Upper lobe of left lung (tissue), 6 donors: Measurements from ENCODE around the gene SPOCK1. TPM values are rescaled to one million over a fixed set of nuclear protein-coding genes. Genes with fewer than 3 reads are reported as not detected.
A peak's percentile ranks its signal among the peaks of the same experiment; 100 is the strongest.
"Not testable (repeated sequence)": the region's sequence is repeated elsewhere in the genome, so short reads cannot be mapped to it uniquely, and the experiment has no call there.

Source experiments
- ATAC-seq, 2 donors: fragments of 200-7000 bp; cut with Tn5 transposase; one replicate each; pipeline ENCODE4 v1.9.1; 2022; ENCODE audit warnings: mild to moderate bottlenecking in 2 of 2, moderate library complexity in 2 of 2; ENCODE audit not compliant: low FRiP score in 2 of 2
- DNase-seq, 2 donors: peaks; one replicate each; pipeline ENCODE4 v3.0.0-alpha.2; 2019 to 2020
- H3K27ac ChIP-seq, 4 donors: fragments of 200-600 bp; sonication (generic); one replicate each; pipeline ENCODE4 v1.5.1; 2016 to 2019
- H3K27me3 ChIP-seq, 4 donors: fragments of 200-600 bp; sonication (generic); one replicate each; pipeline ENCODE4 v1.5.1; 2017 to 2019
- H3K36me3 ChIP-seq, 4 donors: fragments of 200-600 bp; sonication (generic); one replicate each; pipeline ENCODE4 v1.5.1; 2016 to 2019
- H3K4me1 ChIP-seq, 4 donors: fragments of 200-600 bp; sonication (generic); one replicate each; pipeline ENCODE4 v1.5.1; 2018 to 2019
- H3K4me3 ChIP-seq, 4 donors: fragments of 200-600 bp; sonication (generic); one replicate each; pipeline ENCODE4 v1.5.1; 2017 to 2019; ENCODE audit warnings: mild to moderate bottlenecking in 2 of 4, moderate library complexity in 1 of 4
- H3K9me3 ChIP-seq, 4 donors: fragments of 200-600 bp; sonication (generic); one replicate each; pipeline ENCODE4 v1.5.1; 2018 to 2019
- EP300 ChIP-seq, 4 donors: sonication (generic); formaldehyde crosslinking; IDR thresholded peaks; one replicate each; pipeline ENCODE4 v1.5.1; 2017; ENCODE audit warnings: antibody characterized with exemption in 4 of 4, control low read depth in 2 of 4
- POLR2A ChIP-seq, 4 donors: fragments of 450-650 bp; IDR thresholded peaks; one replicate each; pipeline ENCODE4 v1.5.1; 2016 to 2017; ENCODE audit warnings: antibody characterized with exemption in 4 of 4, mild to moderate bottlenecking in 2 of 4
- POLR2AphosphoS5 ChIP-seq, 2 donors: sonication (generic); formaldehyde crosslinking; IDR thresholded peaks; one replicate each; pipeline ENCODE4 v1.5.1; 2017; ENCODE audit warnings: antibody characterized with exemption in 2 of 2
- WGBS, 2 donors: methylation state at CpG; one replicate each; pipeline ENCODE4 v1.1.5; 2017 to 2018; 5-methylcytosine and 5-hydroxymethylcytosine counted together
- total RNA-seq, 6 donors: library from RNA; depleted of rRNA in 4 of 6; stranded (reverse); fragments of >200 nt in 4 of 6; gene quantifications; one replicate each; pipeline versions ENCODE4 v1.1.0 to v1.2.1, GENCODE V29; 2016 to 2021
- TF ChIP-seq, protein P1 (sequence below), 6 experiments: fragments of 450-650 bp in 4 of 6; fragments of 200-600 bp in 2 of 6; sonication (generic) in 2 of 6; IDR thresholded peaks; one replicate each; pipeline ENCODE4 v1.5.1; 2016 to 2019; ENCODE audit warnings: antibody characterized with exemption in 6 of 6
- donor health status: DM: no; HTN: no; CAD: no; lungs with moderate emphysema.
- donor health status: DM: no; HTN: yes; CAD: no; lungs with severe emphysema.

SPOCK1 gene
- total RNA-seq, 6 donors from 2014 or later = 0.33 to 16.6 (median 2.0) TPM; not detected in 1

DNA sequence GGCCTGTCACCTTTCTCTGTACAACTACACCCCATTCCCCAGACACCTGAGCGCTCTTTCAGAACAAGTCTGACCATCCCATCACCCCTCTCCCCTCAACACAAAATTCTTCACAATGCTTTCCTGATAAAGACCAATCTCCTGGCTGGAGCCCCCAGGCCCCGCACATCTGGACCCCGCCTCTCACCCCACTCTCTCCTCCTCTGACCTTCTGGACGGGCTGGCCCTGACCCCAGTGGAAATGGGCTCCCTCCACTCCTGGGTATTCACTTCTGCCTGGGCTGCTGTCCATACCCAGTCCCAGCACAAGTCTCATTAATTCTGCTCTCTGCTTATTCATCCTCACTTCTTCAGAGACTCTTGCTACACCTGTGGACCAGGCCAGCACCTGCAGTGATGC, 2.1 kb upstream of the SPOCK1 start:
- no peak for DNase-seq
- no peak for ATAC-seq

DNA sequence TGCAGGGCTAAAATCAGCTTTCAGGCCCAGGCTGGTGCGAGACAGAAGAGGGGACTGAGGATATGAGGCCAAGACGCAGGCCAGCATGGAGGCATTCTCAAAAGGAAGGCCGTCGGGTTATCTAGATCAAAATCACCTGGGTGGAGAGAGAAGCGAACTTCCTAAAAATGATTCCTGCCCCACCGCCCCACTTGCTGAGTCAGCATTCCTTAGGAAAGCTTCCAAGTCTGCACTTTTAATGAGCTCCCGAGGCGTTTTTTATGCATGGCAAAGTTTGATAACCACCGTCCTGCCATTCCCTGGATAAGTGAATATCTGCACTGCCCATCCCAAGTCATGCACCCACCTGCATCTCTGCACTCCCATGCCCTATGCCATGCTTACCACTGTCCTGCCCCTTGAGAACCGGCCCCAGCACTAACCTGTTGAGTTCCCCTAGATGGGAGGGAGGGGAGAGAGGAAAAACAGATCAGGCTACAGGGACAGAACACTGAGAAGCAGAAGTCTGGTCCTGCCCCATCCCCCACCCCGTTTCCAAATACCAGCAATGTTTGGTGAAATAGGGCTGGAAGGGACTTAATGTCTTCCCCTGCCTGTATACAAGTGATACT, 1.6 kb upstream of the SPOCK1 start:
- H3K27me3 ChIP-seq = peaks cover 0 to 20% (median 10%) of the 10 kb centered on the region in 4 donors
- H3K9me3 ChIP-seq = no peaks in the 10 kb centered on the region
- no peak overlapping the region for H3K27ac ChIP-seq
- WGBS, 2 donors = 83 to 84% methylated on average over 11 of the region's 11 CpGs
- H3K4me1 ChIP-seq = peaks cover 6 to 13% (median 7%) of the 10 kb centered on the region in 4 donors
- ATAC-seq = no peak
- no peak overlapping the region for H3K4me3 ChIP-seq
- H3K36me3 ChIP-seq = no peaks in the 10 kb centered on the region
- TF ChIP-seq POLR2AphosphoS5 (IDR thresholded peaks at IDR 0.05) (no peak), EP300 (IDR thresholded peaks at IDR 0.05) (no peak), POLR2A (IDR thresholded peaks at IDR 0.05) (no peak)
- TF ChIP-seq, protein P1, sequence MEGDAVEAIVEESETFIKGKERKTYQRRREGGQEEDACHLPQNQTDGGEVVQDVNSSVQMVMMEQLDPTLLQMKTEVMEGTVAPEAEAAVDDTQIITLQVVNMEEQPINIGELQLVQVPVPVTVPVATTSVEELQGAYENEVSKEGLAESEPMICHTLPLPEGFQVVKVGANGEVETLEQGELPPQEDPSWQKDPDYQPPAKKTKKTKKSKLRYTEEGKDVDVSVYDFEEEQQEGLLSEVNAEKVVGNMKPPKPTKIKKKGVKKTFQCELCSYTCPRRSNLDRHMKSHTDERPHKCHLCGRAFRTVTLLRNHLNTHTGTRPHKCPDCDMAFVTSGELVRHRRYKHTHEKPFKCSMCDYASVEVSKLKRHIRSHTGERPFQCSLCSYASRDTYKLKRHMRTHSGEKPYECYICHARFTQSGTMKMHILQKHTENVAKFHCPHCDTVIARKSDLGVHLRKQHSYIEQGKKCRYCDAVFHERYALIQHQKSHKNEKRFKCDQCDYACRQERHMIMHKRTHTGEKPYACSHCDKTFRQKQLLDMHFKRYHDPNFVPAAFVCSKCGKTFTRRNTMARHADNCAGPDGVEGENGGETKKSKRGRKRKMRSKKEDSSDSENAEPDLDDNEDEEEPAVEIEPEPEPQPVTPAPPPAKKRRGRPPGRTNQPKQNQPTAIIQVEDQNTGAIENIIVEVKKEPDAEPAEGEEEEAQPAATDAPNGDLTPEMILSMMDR (IDR thresholded peaks at IDR 0.05) = no peak
- no peak for DNase-seq

More for the DNA sequence above, 2.1 kb upstream of the SPOCK1 start:
- Histone ChIP-seq H3K9me3 (no peaks in the 10 kb centered on the region), H3K27me3 (peaks cover 0 to 20% (median 10%) of the 10 kb centered on the region in 4 donors), H3K27ac (no peak overlapping the region), H3K4me3 (no peak overlapping the region), H3K36me3 (no peaks in the 10 kb centered on the region), H3K4me1 (peaks cover 6 to 13% (median 7%) of the 10 kb centered on the region in 4 donors)
- TF ChIP-seq EP300 (IDR thresholded peaks at IDR 0.05) (no peak), POLR2AphosphoS5 (IDR thresholded peaks at IDR 0.05) (no peak)
- TF ChIP-seq, protein P1 (IDR thresholded peaks at IDR 0.05) = no peak
- WGBS, 2 donors = 83 to 87% methylated on average over 4 of the region's 4 CpGs

DNA sequence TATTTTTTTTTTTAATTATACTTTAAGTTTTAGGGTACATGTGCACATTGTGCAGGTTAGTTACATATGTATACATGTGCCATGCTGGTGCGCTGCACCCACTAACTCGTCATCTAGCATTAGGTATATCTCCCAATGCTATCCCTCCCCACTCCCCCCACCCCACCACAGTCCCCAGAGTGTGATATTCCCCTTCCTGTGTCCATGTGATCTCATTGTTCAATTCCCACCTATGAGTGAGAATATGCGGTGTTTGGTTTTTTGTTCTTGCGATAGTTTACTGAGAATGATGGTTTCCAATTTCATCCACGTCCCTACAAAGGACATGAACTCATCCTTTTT, 351 bp upstream of the SPOCK1 start:
- not testable (repeated sequence) for H3K9me3 ChIP-seq, ATAC-seq, H3K4me3 ChIP-seq, H3K27ac ChIP-seq, H3K36me3 ChIP-seq, DNase-seq
- H3K27me3 ChIP-seq = peaks cover 0 to 20% (median 10%) of the 10 kb centered on the region in 4 donors
- peaks cover 6 to 13% (median 7%) of the 10 kb centered on the region in 4 donors for H3K4me1 ChIP-seq
- WGBS, 2 donors = 80% methylated on average over 1 of the region's 5 CpGs; no CpG with 5 or more reads in 1 of the 2 donors

DNA sequence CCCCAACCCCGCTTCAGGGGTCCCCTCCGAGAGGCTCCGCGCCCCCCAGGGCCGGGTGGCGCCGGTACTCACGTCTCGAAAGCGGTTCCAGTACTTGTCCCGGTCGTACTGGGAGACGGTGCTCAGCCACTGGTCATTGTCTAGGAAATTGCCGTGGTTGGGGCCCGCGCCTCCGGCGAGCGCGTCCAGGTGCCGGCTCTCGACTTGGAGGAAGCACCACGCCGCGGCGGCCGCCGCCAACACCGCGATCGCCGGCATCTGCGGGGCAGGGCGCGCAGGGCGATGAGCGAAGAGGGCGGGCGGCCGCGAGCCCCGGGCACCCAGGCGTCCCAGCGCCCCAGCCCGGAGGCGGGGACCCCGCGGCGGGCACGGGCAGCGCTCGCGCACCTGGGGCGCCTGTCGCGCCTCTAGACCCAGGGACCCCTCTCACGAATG, 808 bp downstream of the SPOCK1 start:
- H3K27ac ChIP-seq = no peak overlapping the region
- ATAC-seq = peak in 1 of 2 donors; percentile 59
- 0% methylated on average over 5 of the region's 57 CpGs; no CpG with 5 or more reads in 1 of the 2 donors for WGBS, 2 donors

More for the DNA sequence above, 808 bp downstream of the SPOCK1 start:
- peak in 1 of 2 donors; percentile 88 for DNase-seq
- Histone ChIP-seq H3K4me1 (peaks cover 6 to 13% (median 7%) of the 10 kb centered on the region in 4 donors), H3K27me3 (peaks cover 0 to 20% (median 10%) of the 10 kb centered on the region in 4 donors), H3K9me3 (no peaks in the 10 kb centered on the region), H3K4me3 (peak overlapping the region in 3 of 4 donors; percentile 21 to 43 (median 41)), H3K36me3 (no peaks in the 10 kb centered on the region)
- TF ChIP-seq EP300 (IDR thresholded peaks at IDR 0.05) (no peak), POLR2AphosphoS5 (IDR thresholded peaks at IDR 0.05) (no peak), POLR2A (IDR thresholded peaks at IDR 0.05) (no peak)
- TF ChIP-seq, protein P1 (IDR thresholded peaks at IDR 0.05) = no peak
